Occipital lobe (tissue), 2 donors: ENCODE results near the gene ZNF165. TPM values are rescaled to one million over a fixed set of nuclear protein-coding genes. Genes with fewer than 3 reads are reported as not detected.
A peak's percentile ranks its signal among the peaks of the same experiment; 100 is the strongest.
"Not testable (repeated sequence)": the region's sequence is repeated elsewhere in the genome, so short reads cannot be mapped to it uniquely, and the experiment has no call there.

ENCODE experiments used
- DNase-seq: peaks from one replicate; lab custom pipeline; 2025; lab: John Stamatoyannopoulos, UW
- total RNA-seq: library from RNA; depleted of rRNA; stranded (reverse); fragments of >200 nt; gene quantifications from one replicate; pipeline ENCODE4 v1.2.3, GENCODE V29; 2014

The ZNF165 gene
- total RNA-seq, 1 donor from 2014 or later, result 0.62 TPM

DNA sequence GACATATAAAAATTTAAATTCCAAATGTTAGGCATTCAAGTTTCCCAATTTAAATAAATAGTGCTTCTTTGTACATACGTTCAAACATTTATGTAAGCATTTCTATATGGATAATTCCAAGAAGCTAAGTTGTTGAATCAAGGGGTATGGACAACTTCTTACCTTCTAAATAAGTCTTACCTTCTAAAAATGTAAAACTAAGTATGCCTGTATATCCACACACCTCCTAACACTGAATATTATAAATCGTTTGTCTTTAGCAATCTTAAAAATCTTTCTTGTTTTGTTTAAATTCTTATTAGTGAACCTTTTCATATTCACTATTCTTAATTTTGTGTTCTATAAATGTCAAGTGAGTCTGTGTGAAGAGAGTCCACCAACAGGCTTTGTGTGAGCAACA lies 41.5 kb downstream of the ZNF165 start:
- no peak for DNase-seq

DNA sequence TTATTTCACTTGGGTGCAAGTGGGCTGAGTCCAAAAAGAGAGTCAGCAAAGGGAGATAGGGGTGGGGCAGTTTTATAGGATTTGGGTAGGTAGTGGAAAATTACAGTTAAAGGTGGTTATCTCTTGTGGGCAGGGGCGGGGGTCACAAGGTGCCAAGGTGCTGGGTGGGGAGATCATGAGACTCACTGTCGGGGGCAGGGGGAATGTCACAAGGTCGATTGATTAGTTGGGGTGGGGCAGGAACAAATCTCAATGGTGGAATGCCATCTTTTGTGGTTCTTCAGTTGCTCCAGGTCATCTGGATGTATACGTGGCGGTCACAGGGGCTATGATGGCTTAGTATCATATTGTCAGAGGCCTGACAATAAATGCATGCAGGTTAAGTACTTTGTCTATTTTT lies 41.9 kb downstream of the ZNF165 start:
- DNase-seq, result not testable (repeated sequence)

DNA sequence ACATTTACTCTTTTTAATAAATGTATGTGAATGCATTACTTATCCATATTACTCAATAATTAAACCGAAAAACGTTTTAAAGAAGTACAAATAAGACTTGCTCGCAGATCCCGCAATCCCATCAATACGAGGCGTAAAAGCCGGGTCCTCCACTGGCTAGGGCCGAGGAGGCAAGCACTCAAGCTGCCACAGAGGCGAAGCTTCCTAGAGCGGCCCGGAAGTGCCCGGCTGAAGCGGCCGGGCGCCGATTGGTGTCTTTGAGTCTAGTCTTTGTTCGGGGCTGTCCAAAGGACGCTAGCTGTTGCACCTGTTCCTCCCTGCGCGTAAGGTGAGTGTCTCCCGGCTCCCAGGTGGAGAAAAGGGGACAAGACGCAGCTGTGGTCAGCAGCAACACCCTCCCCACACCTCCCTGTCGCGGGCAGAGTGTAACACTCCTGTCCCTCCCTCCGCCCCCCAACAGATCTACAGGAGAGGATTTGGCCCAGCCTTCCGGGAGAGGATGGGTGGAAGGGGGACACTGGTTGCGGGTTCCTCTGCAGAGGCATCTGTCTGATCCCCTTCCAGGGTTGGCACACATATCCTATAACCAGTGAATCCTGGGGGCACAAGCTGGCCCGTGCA lies 44.1 kb downstream of the ZNF165 start, which contains the start of gene ZSCAN16:
Gene ZSCAN16 (plus strand): TSS at position 260 of the 621 bp plus-strand sequence. CDS start 835 bp downstream, outside the sequence.
- peak; percentile 85 for DNase-seq

DNA sequence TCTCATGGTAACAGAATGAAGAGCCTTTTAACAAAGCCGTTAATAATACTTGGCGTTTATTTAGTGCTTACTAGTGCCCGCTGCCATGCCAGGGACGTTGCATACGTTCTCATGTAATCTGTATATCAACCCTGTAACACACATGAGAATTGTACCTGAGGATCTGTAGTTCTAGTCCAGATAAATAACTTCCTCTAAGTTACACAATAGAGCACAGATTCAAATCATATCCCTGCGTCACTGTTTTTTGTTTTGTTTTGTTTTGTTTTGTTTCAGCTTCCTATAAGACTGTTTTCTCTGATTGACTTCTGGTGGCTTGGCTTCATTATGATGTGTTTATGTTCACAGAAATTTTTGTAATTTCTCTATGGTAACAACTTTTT lies 44.6 kb downstream of the ZNF165 start:
- DNase-seq, result no peak

DNA sequence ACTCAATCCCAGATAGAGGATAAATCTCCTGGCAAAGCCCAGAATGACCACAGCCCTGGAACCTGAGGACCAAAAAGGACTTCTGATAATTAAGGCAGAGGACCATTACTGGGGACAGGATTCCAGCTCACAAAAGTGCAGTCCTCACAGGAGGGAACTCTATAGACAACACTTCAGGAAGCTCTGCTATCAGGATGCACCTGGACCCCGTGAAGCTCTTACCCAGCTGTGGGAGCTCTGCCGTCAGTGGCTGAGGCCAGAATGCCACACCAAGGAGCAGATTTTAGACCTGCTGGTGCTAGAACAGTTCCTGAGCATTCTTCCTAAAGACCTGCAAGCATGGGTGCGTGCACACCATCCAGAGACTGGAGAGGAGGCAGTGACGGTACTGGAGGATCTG lies 45.0 kb downstream of the ZNF165 start:
- DNase-seq, result no peak

DNA sequence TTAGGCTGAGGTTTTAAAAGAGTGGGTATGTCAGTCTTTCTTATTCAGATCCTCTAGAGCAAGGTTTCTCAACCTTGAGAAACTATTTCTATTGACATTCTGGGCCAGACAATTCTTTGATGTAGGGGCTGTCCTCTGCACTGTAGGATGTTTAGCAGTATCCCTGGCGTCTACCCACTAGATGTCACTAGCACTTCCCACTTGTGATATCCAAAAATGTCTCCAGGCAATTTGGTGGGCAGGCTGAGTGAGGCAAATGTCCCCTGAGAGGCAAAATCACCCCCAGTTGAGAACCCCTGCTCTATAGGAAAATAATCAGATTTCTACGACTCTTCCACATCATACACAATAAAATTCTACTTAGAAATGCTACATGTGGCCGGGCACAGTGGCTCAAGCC lies 53.6 kb downstream of the ZNF165 start:
- DNase-seq, result no peak

DNA sequence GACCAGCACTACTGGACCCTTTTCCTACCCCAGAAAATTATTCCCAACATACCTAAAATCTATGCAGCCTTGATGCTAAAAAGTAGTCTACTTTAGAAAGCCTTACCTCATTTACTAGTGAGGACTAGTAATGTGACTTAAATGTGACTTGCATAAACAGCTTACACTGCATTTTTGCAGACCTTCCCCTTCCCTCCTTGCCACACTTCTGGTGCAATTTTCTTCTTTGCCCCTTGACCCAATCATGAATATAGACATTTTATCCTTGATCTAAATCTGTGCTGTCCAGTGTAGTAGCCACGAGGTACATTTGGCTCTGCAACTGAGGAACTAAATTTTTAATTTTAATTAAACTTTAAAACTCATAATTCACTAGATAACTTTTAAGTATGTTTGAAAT lies 54.3 kb downstream of the ZNF165 start:
- no peak for DNase-seq

DNA sequence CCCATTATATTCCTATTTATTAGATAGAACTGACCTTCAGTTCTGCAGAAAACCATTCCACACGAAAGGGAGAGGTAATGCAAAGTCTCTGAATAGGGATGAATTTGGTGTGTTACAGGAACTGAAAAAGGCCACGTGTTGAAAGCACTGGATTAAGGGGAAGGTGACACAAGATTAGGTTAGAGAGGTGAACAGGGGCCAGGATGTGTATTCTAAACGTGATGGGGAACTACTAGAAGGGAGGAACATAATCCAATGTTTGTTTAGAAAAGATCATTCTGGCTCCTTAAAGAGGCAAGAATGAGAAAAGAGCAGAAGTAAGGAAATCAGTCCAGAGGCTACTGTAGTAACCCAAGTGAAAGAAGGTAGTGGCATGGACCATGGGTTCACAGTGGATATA lies 55.0 kb downstream of the ZNF165 start:
- DNase-seq, result no peak

DNA sequence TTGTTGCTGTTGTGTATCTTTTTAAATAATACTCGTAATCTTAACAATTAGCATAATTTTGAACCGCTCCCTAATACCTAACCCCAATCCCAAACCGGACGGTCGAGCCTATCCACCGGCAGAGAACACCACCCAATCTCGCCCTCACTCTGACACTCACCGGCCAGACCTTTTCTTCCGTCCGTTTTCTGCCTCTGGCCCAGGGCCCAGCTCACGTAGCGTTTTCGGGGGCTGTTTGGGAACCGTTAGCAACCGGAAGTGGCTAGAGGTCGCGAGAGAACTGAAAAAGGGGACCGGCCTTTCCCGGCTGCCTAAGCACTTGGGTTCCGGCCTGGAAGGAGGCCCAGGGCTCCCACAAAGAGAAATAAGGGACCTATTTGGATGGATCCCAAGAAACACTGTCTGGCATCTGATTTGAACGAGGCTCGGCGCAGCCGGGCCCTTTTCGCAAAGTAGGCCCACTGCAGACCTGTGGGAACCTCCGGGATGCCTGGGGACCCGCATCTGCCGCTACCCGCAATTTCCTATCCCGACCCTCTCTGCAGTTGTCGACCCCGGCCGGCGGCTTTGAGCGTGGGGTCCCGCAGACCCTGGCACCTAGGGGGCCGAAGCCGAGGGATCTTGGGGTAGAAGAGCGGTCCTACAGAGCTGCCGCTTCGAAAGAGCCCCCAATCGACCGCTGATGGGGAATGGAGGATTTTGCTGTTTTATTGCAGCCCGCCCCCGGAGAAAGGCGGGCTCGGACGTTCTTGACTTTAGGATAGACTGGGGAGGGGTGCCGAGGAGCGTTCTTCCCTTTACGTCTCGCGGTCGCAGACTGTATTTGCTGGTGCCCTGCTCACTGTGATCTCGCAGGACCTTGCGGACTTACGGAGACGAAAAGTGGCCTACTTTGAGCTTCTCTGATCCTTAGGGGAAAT lies 56.5 kb downstream of the ZNF165 start:
- DNase-seq, result peak; percentile 87

DNA sequence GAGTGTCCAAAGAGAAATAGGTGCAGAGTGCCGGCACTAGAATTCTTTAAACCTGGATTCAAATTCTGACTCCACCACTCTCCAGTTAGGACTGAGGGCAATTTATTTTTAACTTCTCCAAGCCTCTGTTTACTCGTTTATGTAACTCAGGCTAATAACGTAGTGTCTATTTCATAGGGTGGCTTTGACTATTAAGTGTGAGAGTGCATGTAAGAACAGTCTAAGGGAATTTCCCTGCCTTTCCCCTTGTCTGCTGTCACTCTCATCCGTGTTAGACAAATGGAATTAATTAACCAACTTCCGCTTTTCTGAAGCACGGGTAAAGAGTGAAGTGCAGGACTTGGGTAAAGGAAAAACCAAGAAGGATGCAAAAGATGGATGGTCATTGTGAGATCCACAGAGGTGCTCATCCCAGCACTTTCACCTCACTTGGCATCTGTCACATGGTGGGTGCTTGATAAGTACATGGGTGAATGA lies 57.2 kb downstream of the ZNF165 start:
- DNase-seq, result no peak

Other genes with a start within 250 kb of the ZNF165 start
- not detected for gene OR2B2, start 168.2 kb upstream of the ZNF165 start, total RNA-seq
- gene OR2B6, start 123.3 kb upstream of the ZNF165 start, total RNA-seq, result not detected
- gene ZSCAN16, start 44.0 kb downstream of the ZNF165 start, total RNA-seq, result 14.7 TPM
- 28.2 TPM for gene ZKSCAN8, start 61.3 kb downstream of the ZNF165 start, total RNA-seq
- 38.4 TPM for gene ZSCAN9, start 144.7 kb downstream of the ZNF165 start, total RNA-seq
- gene ZKSCAN4, start 171.7 kb downstream of the ZNF165 start, total RNA-seq, result 10.3 TPM
- 4.1 TPM for gene NKAPL, start 178.7 kb downstream of the ZNF165 start, total RNA-seq
- gene ZSCAN26, start 186.6 kb downstream of the ZNF165 start, total RNA-seq, result 40.7 TPM
- 17.0 TPM for gene PGBD1, start 201.0 kb downstream of the ZNF165 start, total RNA-seq